Vagina (tissue), 2 donors: ENCODE data around the gene CLEC16A.

ENCODE experiments used
- CTCF ChIP-seq, 3 experiments: fragments of 450-650 bp in 2 of 3; fragments of 200-600 bp in 1 of 3; sonication (generic) in 1 of 3; IDR thresholded peaks; one replicate each; pipeline ENCODE4 v1.5.1; 2017 to 2019; ENCODE audit warnings: antibody characterized with exemption in 3 of 3, mild to moderate bottlenecking in 2 of 3, moderate library complexity in 2 of 3
- POLR2A ChIP-seq, 2 donors: fragments of 450-650 bp; IDR thresholded peaks; one replicate each; pipeline ENCODE4 v1.6.1; 2017; ENCODE audit warnings: antibody characterized with exemption in 2 of 2, mild to moderate bottlenecking in 2 of 2, moderate library complexity in 2 of 2
- POLR2AphosphoS5 ChIP-seq, 2 donors: sonication (generic); formaldehyde crosslinking; IDR thresholded peaks; one replicate each; pipeline ENCODE4 v1.9.0; 2017; ENCODE audit warnings: antibody characterized with exemption in 2 of 2, mild to moderate bottlenecking in 2 of 2, low read depth in 1 of 2; ENCODE audit not compliant: insufficient read depth in 1 of 2

GRCh38 chr16:10938321-10938720 is 6.0 kb upstream of the CLEC16A start:
- TF ChIP-seq CTCF (IDR thresholded peaks at IDR 0.05): no peak
- no peak for TF ChIP-seq POLR2A (IDR thresholded peaks at IDR 0.05)
- TF ChIP-seq POLR2AphosphoS5 (IDR thresholded peaks at IDR 0.05; ENCODE audit: insufficient read depth in 1 of 2, low read depth in 1 of 2): no peak
